Gastrocnemius medialis (tissue), 4 donors: ENCODE results near the gene RANBP17. TPM values are rescaled to one million over a fixed set of nuclear protein-coding genes. Genes with fewer than 3 reads are reported as not detected.

Experiments
- ATAC-seq, 2 donors: fragments of 150-250 bp; one replicate each; pipeline ENCODE4 v1.9.1; 2016
- DNase-seq, 2 donors: peaks; one replicate each; pipeline ENCODE4 v3.0.0-alpha.2; 2019
- H3K27ac ChIP-seq, 4 donors: fragments of 200-600 bp; sonication (generic); 1 replicate in 1 of 4; 2 replicates in 3 of 4; pipeline ENCODE4 v1.5.1; 2016 to 2018; ENCODE audit warnings: mild to moderate bottlenecking in 2 of 4, moderate library complexity in 1 of 4
- H3K27me3 ChIP-seq, 3 donors: fragments of 200-600 bp; sonication (generic) in 2 of 3; 1 replicate in 1 of 3; 2 replicates in 2 of 3; pipeline versions ENCODE4 v1.5.1 to v1.6.0; 2016 to 2019; ENCODE audit warnings: mild to moderate bottlenecking in 1 of 3, moderate library complexity in 1 of 3
- H3K36me3 ChIP-seq, 2 donors: fragments of 200-600 bp; sonication (generic) in 1 of 2; one replicate each; pipeline ENCODE4 v1.5.1; 2017 to 2018
- H3K4me1 ChIP-seq, 2 donors: fragments of 200-600 bp; sonication (generic) in 1 of 2; one replicate each; pipeline ENCODE4 v1.5.1; 2016 to 2017; ENCODE audit warnings: mild to moderate bottlenecking in 2 of 2
- H3K4me3 ChIP-seq, 4 donors: fragments of 200-600 bp; sonication (generic) in 3 of 4; 1 replicate in 1 of 4; 2 replicates in 3 of 4; pipeline ENCODE4 v1.5.1; 2016 to 2019; ENCODE audit warnings: mild to moderate bottlenecking in 2 of 4
- H3K9me3 ChIP-seq, 3 donors: fragments of 200-600 bp; sonication (generic) in 2 of 3; 1 replicate in 1 of 3; 2 replicates in 2 of 3; pipeline ENCODE4 v1.5.1; 2016 to 2019
- CTCF ChIP-seq, 5 experiments: fragments of 450-650 bp in 3 of 5; fragments of 200-600 bp in 2 of 5; sonication (generic) in 2 of 5; IDR thresholded peaks in 4 of 5; conservative IDR thresholded peaks in 1 of 5; 1 replicate in 4 of 5; 2 replicates in 1 of 5; pipeline ENCODE4 v1.5.1; 2016 to 2019; ENCODE audit warnings: antibody characterized with exemption in 5 of 5, mild to moderate bottlenecking in 3 of 5, moderate library complexity in 3 of 5
- POLR2A ChIP-seq, 2 donors: fragments of 450-650 bp; IDR thresholded peaks; one replicate each; pipeline ENCODE4 v1.6.1; 2017; ENCODE audit warnings: antibody characterized with exemption in 2 of 2, mild to moderate bottlenecking in 2 of 2, moderate library complexity in 2 of 2
- in situ Hi-C, 4 donors: fragments of 200-750 bp; cut with MboI; loops; one replicate each; pipeline versions ENCODE4 v1.15.0 to v1.8.0; 2017; ENCODE audit warnings: low sequenced_read_pairs in 4 of 4
- intact Hi-C: fragments of 100-400 bp; cut with DNase I; formaldehyde crosslinking; loops from one replicate; pipeline ENCODE4 v1.15.1; 2023; ENCODE audit warnings: low total_unique reads
- total RNA-seq, 4 donors: library from RNA; depleted of rRNA; stranded (reverse); fragments of >200 nt; gene quantifications; one replicate each; pipeline versions ENCODE4 v1.1.0 to v1.2.3, GENCODE V29; 2016

The RANBP17 gene
- total RNA-seq, 4 donors from 2014 or later = 1.1 to 3.2 TPM; not detected in 2

GRCh38 chr5:171050916-171051315, 189.1 kb downstream of the RANBP17 start:
- no peak for ATAC-seq

GRCh38 chr5:171055875-171056454, 194.1 kb downstream of the RANBP17 start:
- ATAC-seq (no peak), DNase-seq (no peak)
- Histone ChIP-seq H3K36me3 (no peaks in the 10 kb centered on the region), H3K4me1 (no peaks in the 10 kb centered on the region), H3K27me3 (no peaks in the 10 kb centered on the region), H3K9me3 (peaks cover 0 to 3% (median 0%) of the 10 kb centered on the region in 3 donors), H3K4me3 (no peak overlapping the region), H3K27ac (no peak overlapping the region)
- TF ChIP-seq CTCF (IDR thresholded peaks at IDR 0.05 in 4 of 5, conservative IDR thresholded peaks at IDR 0.05 in 1 of 5) = no peak
- TF ChIP-seq POLR2A (IDR thresholded peaks at IDR 0.05) = no peak
- in situ Hi-C loops = no loop called here
- intact Hi-C loops = no loop called here

More at GRCh38 chr5:171050916-171051315, 189.1 kb downstream of the RANBP17 start:
- Histone ChIP-seq H3K27ac (no peak overlapping the region), H3K4me1 (no peaks in the 10 kb centered on the region), H3K4me3 (no peak overlapping the region), H3K36me3 (no peaks in the 10 kb centered on the region), H3K27me3 (no peaks in the 10 kb centered on the region), H3K9me3 (no peaks in the 10 kb centered on the region)
- TF ChIP-seq POLR2A (IDR thresholded peaks at IDR 0.05) = no peak
- TF ChIP-seq CTCF (IDR thresholded peaks at IDR 0.05 in 4 of 5, conservative IDR thresholded peaks at IDR 0.05 in 1 of 5) = no peak
- DNase-seq = no peak
- intact Hi-C loops = no loop called here
- in situ Hi-C loops = no loop called here

- Histone ChIP-seq H3K27me3 (no peaks in the 10 kb centered on the region), H3K4me3 (no peak overlapping the region), H3K27ac (no peak overlapping the region), H3K36me3 (no peaks in the 10 kb centered on the region), H3K9me3 (no peaks in the 10 kb centered on the region), H3K4me1 (no peaks in the 10 kb centered on the region)
- no peak for TF ChIP-seq CTCF (IDR thresholded peaks at IDR 0.05 in 4 of 5, conservative IDR thresholded peaks at IDR 0.05 in 1 of 5)
- no peak for TF ChIP-seq POLR2A (IDR thresholded peaks at IDR 0.05)
- in situ Hi-C loops (no loop called here), intact Hi-C loops (no loop called here)
- DNase-seq = no peak
- ATAC-seq = no peak
These were observed 205.8 kb downstream of the RANBP17 start for GRCh38 chr5:171067540-171068130.

- H3K27me3 ChIP-seq = no peaks in the 10 kb centered on the region
These were observed 212.9 kb downstream of the RANBP17 start for GRCh38 chr5:171074747-171075146.

More at GRCh38 chr5:171074747-171075146, 212.9 kb downstream of the RANBP17 start:
- no peaks in the 10 kb centered on the region for H3K9me3 ChIP-seq
- in situ Hi-C loops (no loop called here), intact Hi-C loops (no loop called here)
- H3K27ac ChIP-seq = no peak overlapping the region
- ATAC-seq = no peak
- TF ChIP-seq CTCF (IDR thresholded peaks at IDR 0.05 in 4 of 5, conservative IDR thresholded peaks at IDR 0.05 in 1 of 5) = no peak
- no peak for TF ChIP-seq POLR2A (IDR thresholded peaks at IDR 0.05)
- H3K36me3 ChIP-seq = no peaks in the 10 kb centered on the region
- no peak for DNase-seq
- no peaks in the 10 kb centered on the region for H3K4me1 ChIP-seq
- H3K4me3 ChIP-seq = no peak overlapping the region
